Endodermal cell (in vitro differentiated cells): Measurements from ENCODE around the gene EIF4G3. TPM values are rescaled to one million over a fixed set of nuclear protein-coding genes. Genes with fewer than 3 reads are reported as not detected.

ENCODE experiments used
- DNase-seq: peaks from one replicate; pipeline ENCODE4 v3.0.0-alpha.2; 2017
- H3K27ac ChIP-seq: 2 replicates; pipeline ENCODE4 v1.5.1; 2013; ENCODE audit warnings: mild to moderate bottlenecking, low read depth, low read length, moderate library complexity
- H3K27me3 ChIP-seq: 2 replicates; pipeline ENCODE4 v1.6.1; 2013; ENCODE audit warnings: mild to moderate bottlenecking, low read length, moderate library complexity; ENCODE audit not compliant: insufficient read depth, control insufficient read depth, poor library complexity, severe bottlenecking
- H3K36me3 ChIP-seq: 2 replicates; pipeline ENCODE4 v1.7.0; 2013; ENCODE audit warnings: mild to moderate bottlenecking, low read length, moderate library complexity; ENCODE audit not compliant: control insufficient read depth, insufficient read depth
- H3K4me1 ChIP-seq: one replicate; pipeline ENCODE4 v1.7.0; 2013; ENCODE audit warnings: low read length; ENCODE audit not compliant: control insufficient read depth, insufficient read depth
- H3K4me3 ChIP-seq: 2 replicates; pipeline ENCODE4 v1.5.1; 2013; ENCODE audit warnings: mild to moderate bottlenecking, low read length, moderate library complexity
- H3K9ac ChIP-seq: 2 replicates; pipeline ENCODE4 v1.6.1; 2013; ENCODE audit warnings: mild to moderate bottlenecking, low read length, moderate library complexity; ENCODE audit not compliant: poor library complexity, severe bottlenecking; ENCODE audit errors: extremely low read depth
- H3K9me3 ChIP-seq: 2 replicates; pipeline ENCODE4 v1.6.1; 2013; ENCODE audit warnings: mild to moderate bottlenecking, low read length, moderate library complexity; ENCODE audit not compliant: control insufficient read depth
- H3K27ac Mint-ChIP-seq: 2 replicates; pipeline ENCODE4 v1.8.0; 2020; ENCODE audit warnings: mixed read lengths
- H3K27me3 Mint-ChIP-seq: 2 replicates; pipeline ENCODE4 v1.8.0; 2021; ENCODE audit warnings: mild to moderate bottlenecking, mixed read lengths; ENCODE audit not compliant: insufficient read depth
- H3K36me3 Mint-ChIP-seq: 2 replicates; pipeline ENCODE4 v1.8.0; 2020; ENCODE audit warnings: low read depth, mixed read lengths
- H3K4me1 Mint-ChIP-seq: 2 replicates; pipeline ENCODE4 v1.8.0; 2020; ENCODE audit warnings: mixed read lengths
- H3K4me3 Mint-ChIP-seq: 2 replicates; pipeline ENCODE4 v1.8.0; 2020; ENCODE audit warnings: mild to moderate bottlenecking, moderate library complexity, mixed read lengths
- H3K9me3 Mint-ChIP-seq: 2 replicates; pipeline ENCODE4 v1.8.0; 2020; ENCODE audit warnings: mild to moderate bottlenecking, mixed read lengths
- CTCF ChIP-seq: fragments of 200-600 bp; sonication (generic); conservative IDR thresholded peaks from 2 replicates; pipeline ENCODE4 v1.5.0; 2021; ENCODE audit warnings: antibody characterized with exemption, mild to moderate bottlenecking
- WGBS, 2 experiments: methylation state at CpG; one replicate each; pipeline versions ENCODE4 v1.1.5 to v1.1.7; 2013; ENCODE audit warnings: missing lambda C conversion rate in 2 of 2, mixed read lengths in 1 of 2; ENCODE audit not compliant: insufficient coverage in 1 of 2, insufficient read length in 1 of 2; 5-methylcytosine and 5-hydroxymethylcytosine counted together
- total RNA-seq, 2 donors: library from RNA; stranded (reverse); fragmentation: NEBNext Ultra II Directional in 1 of 2; extraction: Animal tissue kit (Norgen Biotek cat#: 25700) in 1 of 2; gene quantifications; 2 replicates in 1 of 2; 3 replicates in 1 of 2; pipeline ENCODE4 v1.2.1, GENCODE V29; 2021

The EIF4G3 gene
- total RNA-seq, 2 donors from 2014 or later = 101 to 103 TPM

- H3K36me3 ChIP-seq = peaks cover 43% of the 10 kb centered on the region
- no peaks in the 10 kb centered on the region for H3K9me3 ChIP-seq
- no peak for DNase-seq
- Mint-ChIP-seq H3K27ac (no peak overlapping the region), H3K4me3 (no peak overlapping the region), H3K4me1 (peaks cover 9% of the 10 kb centered on the region), H3K36me3 (peaks cover 62% of the 10 kb centered on the region), H3K9me3 (peaks cover 2% of the 10 kb centered on the region), H3K27me3 (no peaks in the 10 kb centered on the region)
- no peak for TF ChIP-seq CTCF
- no peaks in the 10 kb centered on the region for H3K27me3 ChIP-seq
- H3K9ac ChIP-seq = no peak overlapping the region
- no peak overlapping the region for H3K27ac ChIP-seq
- H3K4me3 ChIP-seq = no peak overlapping the region
- 61 to 65% methylated on average over 3 of the region's 3 CpGs for WGBS, 2 experiments
- H3K4me1 ChIP-seq = no peaks in the 10 kb centered on the region
Observed at GRCh38 chr1:21157868-21158267, 18.8 kb downstream of the EIF4G3 start.

DNA sequence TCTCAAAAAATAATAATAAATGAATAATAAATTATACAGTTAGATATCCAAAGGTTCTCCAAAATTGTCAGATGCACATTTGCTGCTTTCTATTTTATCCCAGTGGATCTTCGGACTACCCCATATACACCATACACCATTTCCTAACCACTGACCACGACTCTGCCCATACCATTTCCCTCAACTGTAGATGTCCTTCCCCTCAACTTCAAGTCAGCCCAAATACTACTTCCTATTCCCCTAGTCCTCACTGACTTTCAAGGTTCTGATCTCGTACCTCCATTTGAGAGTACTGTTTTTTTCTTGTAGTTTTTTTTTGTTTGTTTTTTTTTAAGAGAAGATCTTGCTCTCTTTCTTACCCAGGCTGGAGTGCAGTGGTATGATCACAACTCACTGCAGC lies 19.6 kb downstream of the EIF4G3 start:
- WGBS, 2 experiments = 99 to 100% methylated on average over 2 to 3 of the region's 3 CpGs
- H3K9me3 ChIP-seq = no peaks in the 10 kb centered on the region
- H3K9ac ChIP-seq = no peak overlapping the region
- no peak for DNase-seq
- Mint-ChIP-seq H3K27me3 (no peaks in the 10 kb centered on the region), H3K9me3 (peaks cover 2% of the 10 kb centered on the region), H3K36me3 (peaks cover 58% of the 10 kb centered on the region), H3K4me1 (peaks cover 9% of the 10 kb centered on the region), H3K27ac (no peak overlapping the region), H3K4me3 (no peak overlapping the region)
- no peaks in the 10 kb centered on the region for H3K4me1 ChIP-seq
- no peak overlapping the region for H3K4me3 ChIP-seq
- TF ChIP-seq CTCF = no peak
- H3K36me3 ChIP-seq = peaks cover 43% of the 10 kb centered on the region
- H3K27ac ChIP-seq = no peak overlapping the region
- no peaks in the 10 kb centered on the region for H3K27me3 ChIP-seq

- Mint-ChIP-seq H3K9me3 (peaks cover 2% of the 10 kb centered on the region), H3K4me3 (no peak overlapping the region), H3K36me3 (peaks cover 51% of the 10 kb centered on the region), H3K4me1 (peaks cover 9% of the 10 kb centered on the region), H3K27ac (no peak overlapping the region), H3K27me3 (no peaks in the 10 kb centered on the region)
- WGBS, 2 experiments = 92 to 100% methylated on average over 2 to 6 of the region's 6 CpGs
- no peaks in the 10 kb centered on the region for H3K9me3 ChIP-seq
- no peaks in the 10 kb centered on the region for H3K4me1 ChIP-seq
- TF ChIP-seq CTCF = no peak
- H3K36me3 ChIP-seq = peaks cover 50% of the 10 kb centered on the region
- no peaks in the 10 kb centered on the region for H3K27me3 ChIP-seq
- H3K27ac ChIP-seq = no peak overlapping the region
- no peak overlapping the region for H3K9ac ChIP-seq
- DNase-seq = no peak
- no peak overlapping the region for H3K4me3 ChIP-seq
Observed at GRCh38 chr1:21156019-21156418, 20.7 kb downstream of the EIF4G3 start.
